ENCODE data around the gene PAQR5.
"Not testable (repeated sequence)": the region's sequence is repeated elsewhere in the genome, so short reads cannot be mapped to it uniquely, and the experiment has no call there.

The PAQR5 gene

DNA sequence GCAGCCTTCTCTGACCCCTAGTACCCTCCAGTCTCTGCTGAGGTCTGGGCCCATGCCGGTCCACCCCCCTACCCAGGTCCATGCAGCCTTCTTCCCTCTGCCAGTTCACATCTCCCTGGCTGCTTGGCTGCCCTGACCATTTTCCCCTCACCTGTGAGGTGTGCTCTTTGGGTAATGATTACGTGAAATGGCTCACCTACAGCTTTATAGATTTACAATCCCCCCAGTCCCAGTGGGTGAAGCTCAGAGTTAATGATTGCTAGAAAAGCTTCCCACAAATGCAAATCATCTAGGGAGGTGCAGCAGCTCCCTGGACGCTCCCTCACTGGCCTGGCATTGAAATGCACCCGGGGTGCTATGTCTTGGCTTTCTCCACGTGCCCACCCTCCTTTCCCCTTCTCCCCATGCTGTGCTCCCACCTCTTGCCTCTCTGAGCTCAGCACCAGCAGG lies 18.7 kb downstream of the PAQR5 start:
- DNase-seq, result no peak

- DNase-seq, result no peak
Observed at GRCh38 chr15:69318033-69318432, 19.3 kb downstream of the PAQR5 start.

DNA sequence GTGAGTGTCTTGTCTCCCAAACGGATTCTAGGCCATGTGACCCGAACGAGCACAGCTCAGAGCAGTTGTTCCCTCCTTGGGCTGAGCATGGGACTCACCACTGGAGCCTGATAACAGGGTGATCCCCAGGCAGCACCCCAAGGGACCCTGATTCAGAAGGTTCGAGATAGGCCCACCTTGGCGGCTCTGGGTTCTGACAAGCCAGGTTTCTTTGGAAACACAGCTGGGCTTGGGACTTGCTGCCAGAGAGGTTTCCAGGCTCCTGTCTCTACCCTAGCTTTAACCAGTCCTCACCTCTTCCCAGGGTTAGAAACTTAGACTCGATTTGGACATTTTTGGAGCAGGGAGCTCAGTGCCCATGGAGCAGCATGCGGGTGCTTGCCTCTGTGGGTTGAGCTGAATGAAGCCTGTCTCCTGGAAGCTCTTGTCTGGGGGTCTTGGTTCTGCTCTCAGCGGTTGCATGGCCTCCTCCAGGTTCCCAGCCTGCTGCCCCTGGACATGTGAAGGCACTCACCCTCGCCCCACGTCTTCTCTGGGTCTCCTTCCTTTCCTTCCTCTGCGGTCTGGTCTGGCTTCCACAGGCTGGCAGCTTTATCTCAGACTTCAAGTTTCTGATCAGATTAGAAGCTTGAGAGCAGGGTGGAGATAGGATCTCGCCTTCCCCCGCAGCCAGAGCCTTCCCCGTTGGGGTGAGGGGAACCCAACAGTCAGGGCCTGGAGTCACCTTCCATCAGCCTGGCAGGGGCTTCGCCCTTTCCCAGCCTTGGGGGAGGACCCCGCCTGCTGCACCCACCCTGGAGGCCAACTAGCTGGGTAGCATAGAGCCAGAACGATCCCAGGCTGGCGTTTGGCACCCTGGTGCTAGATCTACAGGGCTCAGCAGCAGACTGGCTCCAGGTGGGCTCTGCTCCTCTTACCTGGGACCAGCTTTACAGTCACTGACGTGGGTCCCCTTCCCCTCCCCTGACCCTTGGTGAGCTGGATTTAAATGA lies 21.0 kb downstream of the PAQR5 start:
- DNase-seq, result no peak

DNA sequence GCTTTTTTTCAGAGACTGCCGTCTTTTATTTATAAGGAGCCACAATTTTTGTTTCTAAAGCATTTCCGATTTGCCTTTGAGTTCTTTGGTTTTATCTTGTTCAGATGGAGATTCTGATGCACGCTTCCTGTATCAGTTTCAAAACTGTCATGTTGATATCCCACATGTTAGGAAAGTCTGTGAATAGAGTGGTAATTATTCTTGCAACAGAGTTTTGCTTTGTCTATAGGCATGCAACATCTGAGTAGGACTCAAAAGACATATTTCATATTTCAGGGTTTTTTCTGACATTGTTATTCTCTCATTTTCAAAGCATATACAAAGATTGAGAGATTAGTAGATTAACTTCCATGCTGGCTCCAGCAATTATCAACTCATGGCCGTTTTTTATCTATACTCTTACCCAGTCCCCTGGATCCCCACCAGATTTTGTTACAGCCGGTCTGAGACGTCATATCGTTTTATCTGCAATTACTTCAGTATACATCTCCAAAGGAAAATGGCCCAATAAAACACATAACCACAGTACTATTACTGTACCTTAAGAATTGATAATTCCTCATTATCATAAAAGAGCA lies 22.4 kb downstream of the PAQR5 start:
- DNase-seq, result no peak

GRCh38 chr15:69323893-69324430 lies 25.2 kb downstream of the PAQR5 start:
- DNase-seq, result no peak

DNA sequence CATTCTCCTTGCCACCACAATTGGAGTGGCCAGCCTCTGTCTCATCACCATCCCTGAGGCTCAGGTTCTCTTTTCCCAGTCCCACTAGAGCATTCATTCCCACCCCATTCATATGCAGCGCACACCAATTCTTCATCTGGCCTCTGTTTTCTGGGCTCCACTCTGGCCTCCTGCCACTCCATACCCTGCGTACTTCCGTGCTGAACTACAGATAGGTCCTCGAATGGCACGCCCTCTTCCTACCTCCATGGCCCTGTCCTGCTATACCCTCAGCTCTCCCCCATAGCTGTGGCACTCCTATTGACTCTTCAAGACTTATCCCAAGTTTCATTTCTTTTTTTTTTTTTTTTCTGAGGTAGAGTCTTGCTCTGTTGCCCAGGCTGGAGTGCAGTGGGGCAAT lies 25.9 kb downstream of the PAQR5 start:
- DNase-seq, result no peak

DNA sequence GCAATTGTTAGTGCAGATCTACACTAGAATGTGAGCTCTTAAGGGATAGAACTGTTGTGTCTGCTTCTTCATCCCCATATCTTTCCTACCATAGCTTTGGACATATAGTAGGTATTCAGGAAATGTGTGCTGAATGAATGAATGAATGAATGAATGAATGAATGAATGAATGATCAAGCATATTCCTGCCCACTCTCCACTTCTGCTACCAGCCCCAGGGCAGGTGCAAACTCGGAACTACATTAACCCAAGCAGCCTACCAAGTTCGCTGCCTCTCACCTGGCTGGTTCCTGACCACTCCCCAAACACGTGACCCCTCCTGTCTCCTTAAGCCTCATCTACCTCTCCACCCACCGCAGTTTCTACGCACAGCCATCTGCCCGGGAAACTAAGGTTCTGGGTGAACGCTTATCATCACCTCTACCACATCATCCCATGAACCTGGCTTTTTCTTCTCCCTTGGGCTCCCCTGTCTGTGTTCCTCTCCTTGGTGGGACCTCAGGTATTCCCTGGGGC lies 26.8 kb downstream of the PAQR5 start:
- no peak for DNase-seq

DNA sequence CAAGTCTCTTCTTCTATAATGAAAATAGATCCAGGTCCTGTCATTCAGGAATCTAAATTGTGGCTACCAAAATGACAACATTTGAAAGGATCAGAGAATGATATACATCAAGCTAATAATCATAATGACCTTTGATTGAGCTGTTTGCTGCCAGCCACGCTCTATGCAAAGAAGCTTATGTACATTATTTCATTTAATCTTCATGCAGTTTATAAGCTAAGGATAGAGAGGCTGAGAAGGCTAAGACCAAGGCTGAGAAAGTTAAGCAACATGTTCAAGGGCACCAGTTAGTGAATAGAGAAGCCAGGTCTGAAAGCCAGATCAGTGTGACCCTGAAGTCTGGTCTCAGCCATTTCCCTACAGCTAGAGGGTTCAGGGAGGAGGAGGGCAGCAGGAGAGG lies 29.4 kb downstream of the PAQR5 start:
- DNase-seq, result no peak

DNA sequence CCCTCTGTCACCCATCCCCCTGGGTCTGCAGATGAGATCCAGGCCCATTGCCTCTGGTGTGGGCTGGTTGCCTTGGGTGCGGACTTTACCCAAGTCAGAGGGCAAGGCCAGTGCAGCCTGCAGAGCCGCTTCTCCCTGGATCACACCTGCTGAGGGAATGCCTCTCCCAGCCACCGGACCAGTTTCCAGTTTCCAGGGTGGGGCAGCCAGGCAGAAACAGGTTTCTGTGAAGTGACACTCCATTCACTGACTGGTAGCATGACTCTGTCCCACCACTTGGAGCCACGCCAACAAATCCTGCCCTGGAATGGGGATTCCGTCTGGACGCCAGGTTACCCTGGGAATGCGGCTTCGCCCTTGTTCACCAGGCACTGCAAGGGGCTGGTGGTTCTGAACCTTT lies 30.0 kb downstream of the PAQR5 start:
- no peak for DNase-seq

- DNase-seq, result no peak
Observed at GRCh38 chr15:69337138-69337537, 38.4 kb downstream of the PAQR5 start.

- DNase-seq, result no peak
Observed at GRCh38 chr15:69338535-69339213, 40.0 kb downstream of the PAQR5 start.

DNA sequence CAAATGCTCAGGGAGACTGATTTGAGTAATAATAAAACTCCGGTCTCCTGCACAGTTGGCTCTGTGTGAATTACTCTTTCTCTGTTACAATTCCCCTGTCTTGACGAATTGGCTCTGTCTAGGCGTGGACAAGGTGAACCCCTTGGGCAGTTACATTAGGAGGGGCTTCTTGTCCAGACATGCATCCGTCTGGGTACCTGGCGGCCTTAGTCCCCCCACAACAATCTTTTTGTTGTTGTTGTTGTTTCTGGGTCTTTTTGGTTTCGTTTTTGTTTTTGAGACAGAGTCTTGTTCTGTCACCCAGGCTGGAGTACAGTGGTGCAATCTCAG lies 40.5 kb downstream of the PAQR5 start:
- DNase-seq, result not testable (repeated sequence)

GRCh38 chr15:69340243-69340900 lies 41.7 kb downstream of the PAQR5 start:
- no peak for DNase-seq

GRCh38 chr15:69341356-69341755 lies 42.6 kb downstream of the PAQR5 start:
- DNase-seq, result no peak

DNA sequence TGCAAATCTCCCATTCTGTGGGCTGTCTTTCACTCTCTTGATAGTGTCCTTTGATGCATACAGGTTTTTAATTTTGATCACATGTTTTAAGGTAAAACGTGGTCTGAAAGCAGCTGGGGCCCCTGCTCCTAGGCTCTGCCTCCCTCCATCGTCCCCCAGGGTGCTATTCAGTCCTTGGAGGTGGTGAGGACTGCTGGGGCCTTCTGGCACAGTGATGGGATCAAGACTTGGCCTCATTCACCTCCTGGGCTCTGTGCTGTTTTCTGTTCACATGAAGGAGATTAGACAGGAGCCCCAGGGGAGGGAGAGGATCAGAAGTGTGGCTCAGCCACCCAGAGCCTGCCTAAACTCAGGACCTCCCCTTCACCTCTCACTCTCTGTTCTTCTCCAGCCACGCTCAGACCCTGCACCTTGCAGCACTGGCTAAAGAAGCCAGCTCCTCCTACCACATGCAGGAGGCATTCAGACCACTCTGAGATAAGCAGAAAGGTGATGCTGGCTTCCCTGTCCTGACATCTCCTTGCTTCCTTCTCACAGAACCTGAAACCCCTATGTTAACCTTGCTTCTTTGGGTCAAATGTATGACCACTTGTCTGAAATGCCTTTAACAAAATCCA lies 43.9 kb downstream of the PAQR5 start:
- DNase-seq, result no peak

GRCh38 chr15:69343133-69343532 lies 44.4 kb downstream of the PAQR5 start:
- DNase-seq, result no peak

DNA sequence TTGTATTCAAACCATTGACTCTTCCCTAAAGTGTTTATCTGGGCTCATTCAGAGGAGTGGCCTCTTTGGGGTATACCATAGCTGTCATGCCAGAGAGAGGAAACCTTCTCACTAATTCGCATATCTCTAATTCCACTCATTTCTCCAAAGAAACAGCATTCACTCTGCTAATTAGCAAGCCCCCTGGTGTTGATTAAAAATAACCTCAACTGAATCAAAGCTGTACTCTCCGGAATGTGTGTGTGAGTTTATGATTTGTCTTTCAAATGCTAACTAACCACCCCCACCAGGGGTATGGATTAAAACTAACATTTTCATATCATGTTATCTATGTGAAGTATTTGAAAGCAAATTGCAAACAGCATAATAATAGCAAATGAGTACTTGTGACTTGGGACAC lies 45.5 kb downstream of the PAQR5 start:
- no peak for DNase-seq

DNA sequence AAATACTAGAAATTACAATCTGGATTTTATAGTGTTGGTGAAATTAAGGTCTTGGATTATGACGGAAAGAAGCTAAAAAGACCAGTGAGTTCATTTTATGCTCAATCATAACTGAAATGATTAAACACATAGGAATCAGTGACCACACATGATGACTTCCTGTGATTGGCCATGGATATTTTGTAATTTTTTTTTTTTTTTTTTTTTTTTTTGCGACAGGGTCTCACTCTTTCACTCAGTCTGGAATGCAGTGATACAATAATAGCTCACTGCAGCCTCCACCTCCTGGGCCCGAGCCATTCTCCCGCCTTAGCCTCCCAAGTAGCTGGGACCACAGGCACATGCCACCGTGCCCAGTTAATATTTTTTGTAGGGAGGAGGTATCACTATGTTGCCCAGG lies 47.4 kb downstream of the PAQR5 start:
- DNase-seq, result no peak

GRCh38 chr15:69351333-69351732 lies 52.6 kb downstream of the PAQR5 start:
- no peak for DNase-seq

DNA sequence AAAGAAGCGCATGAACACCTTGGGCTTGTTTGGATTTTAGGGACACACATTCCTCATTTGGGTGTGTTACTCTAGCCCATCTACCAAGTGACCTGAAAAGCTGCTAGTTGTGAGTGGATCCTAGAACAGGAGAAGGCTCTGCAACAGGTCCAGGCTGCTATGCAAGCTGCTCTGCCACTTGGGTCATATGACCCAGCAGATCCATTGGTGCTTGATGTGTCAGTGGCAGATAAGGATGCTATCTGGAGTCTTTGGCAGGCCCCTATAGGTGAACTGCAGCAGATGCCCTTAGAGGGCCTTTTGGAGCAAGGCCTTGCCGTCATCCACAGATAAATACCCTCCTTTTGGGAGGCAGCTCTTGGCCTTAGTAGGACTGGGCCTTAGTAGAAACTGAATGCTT lies 53.2 kb downstream of the PAQR5 start:
- no peak for DNase-seq

DNA sequence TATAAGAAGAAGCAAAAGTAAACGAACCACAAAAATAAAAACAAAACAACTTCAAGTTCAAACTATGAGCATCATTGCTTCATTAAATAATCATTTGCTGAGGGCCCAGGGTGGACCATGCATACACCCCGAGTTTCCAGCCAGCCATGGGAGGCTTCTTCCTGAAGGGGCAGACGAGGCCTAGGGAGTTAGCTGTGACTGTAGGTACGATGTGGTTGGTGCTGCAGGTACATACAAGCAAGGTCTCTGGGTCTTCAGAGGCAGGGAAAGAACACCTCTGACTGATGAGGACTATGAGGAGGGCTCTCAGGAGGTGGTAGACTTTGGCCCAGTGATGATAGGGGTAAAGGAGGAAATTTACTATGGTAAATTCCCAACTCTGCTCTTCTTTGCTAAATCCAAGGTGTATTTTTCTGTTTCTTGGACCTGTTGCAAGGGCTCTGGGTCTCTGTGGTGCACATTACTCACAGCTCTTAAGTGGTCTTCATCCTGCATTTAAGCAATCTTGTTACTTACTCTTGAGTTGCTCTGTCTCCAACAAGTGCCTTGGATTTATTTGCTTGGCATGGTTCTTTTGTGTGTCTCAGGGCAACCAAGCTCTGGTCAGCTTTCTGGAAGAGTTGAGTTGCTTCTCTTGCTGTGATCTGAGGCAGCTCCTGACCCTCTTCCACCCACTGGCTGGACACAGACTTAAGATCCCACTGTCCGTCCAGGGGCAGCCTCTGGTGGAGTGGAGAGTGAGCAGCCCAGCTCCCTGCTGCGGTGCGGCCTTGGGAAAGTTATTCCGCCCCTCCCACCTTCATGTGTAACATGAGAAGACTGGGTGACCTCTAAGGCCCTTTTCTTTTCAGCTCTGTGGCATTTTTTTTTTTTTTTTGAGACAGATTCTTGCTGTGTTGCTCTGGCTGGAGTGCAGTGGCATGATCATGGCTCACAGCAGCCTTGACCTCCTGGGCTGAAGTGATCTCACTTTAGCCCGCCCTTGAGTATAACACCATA lies 59.4 kb downstream of the PAQR5 start:
- no peak for DNase-seq

Data from NCI-H748 treated with DMSO at 0.1 percent for 48 hours (cell line).